CD1c-positive myeloid dendritic cell (primary cell): ENCODE results near the gene KRTAP4-5.
"Not testable (repeated sequence)": the region's sequence is repeated elsewhere in the genome, so short reads cannot be mapped to it uniquely, and the experiment has no call there.

ENCODE experiments used
- DNase-seq: peaks from one replicate; pipeline ENCODE4 v3.0.0-alpha.2; 2016; ENCODE audit errors: extremely low spot score

KRTAP4-5 gene

DNA sequence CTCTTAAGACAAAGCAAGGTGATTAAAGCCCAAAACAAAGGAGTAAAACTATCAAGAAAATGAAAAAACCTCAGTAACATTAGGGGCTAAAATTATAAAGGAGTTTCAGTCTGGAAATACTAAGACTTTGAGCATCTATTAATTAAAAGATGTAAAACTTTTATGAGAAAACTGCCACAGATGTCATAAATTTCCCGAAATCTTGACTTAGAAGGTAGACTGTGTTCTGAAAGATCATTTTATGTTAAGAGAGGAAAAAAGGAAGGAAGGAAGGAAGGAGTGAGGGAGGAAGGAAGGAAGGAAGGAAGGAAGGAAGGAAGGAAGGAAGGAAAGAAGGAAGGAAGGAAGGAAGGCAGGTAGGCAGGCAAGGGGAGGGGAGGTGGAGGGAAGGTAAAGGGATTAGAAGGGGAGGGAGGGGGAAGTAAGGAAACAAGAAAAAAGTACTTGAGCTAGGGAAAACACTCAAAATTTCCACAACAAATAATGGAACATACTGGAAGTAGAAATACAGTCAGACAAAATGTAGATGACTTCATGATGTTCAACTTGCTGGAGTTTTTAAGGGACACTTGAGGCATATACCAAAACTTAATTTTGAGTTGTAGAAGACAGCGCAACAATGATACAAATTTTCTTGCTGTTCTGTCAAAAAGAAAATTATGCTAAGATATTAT lies 2.0 kb downstream of the KRTAP4-5 start:
- DNase-seq: no peak

DNA sequence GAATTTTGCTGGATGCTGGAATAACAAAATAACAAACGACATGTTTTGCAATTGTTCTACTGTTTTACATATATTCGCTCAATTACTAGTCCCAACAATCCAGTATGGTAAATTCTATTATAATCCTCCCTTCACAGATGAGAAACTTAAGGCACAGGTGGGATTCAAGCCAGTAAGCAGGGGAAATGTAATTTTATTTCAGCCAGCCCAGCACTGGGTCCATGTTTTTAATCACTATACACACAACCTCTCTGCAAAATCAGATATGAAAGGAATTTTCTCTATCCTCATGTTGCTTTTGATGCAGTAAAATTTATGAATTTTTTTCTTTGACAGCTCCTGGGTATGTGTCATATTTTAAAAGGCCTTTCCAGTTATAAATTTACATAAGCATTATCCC lies 4.4 kb downstream of the KRTAP4-5 start:
- DNase-seq: no peak

DNA sequence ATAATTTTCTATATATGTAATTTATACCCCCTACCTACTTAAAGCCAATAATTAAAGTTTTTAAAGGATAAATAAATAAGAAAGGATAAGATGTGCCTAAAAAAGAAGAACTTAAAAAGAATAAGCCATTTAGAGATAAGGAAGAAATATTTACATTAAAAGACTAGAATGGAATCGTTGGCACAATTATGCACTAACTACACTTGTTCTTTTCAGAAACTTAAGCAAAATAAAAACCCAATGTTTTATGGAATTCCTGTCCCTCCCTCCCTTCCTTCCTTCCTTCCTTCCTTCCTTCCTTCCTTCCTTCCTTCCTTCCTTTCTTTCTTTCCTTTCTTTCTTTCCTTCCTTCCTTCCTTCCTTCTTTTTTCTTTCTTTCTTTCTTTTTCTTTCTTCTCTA lies 4.8 kb downstream of the KRTAP4-5 start:
- DNase-seq: no peak

- DNase-seq: no peak
These were observed 8.3 kb downstream of the KRTAP4-5 start for GRCh38 chr17:41141361-41141760.

GRCh38 chr17:41140360-41141131 lies 9.1 kb downstream of the KRTAP4-5 start, which contains the start of gene KRTAP4-6:
Gene KRTAP4-6 (minus strand): TSS chr17:41140544. CDS start chr17:41140487, 57 bp downstream.
- DNase-seq: peak; percentile 20

DNA sequence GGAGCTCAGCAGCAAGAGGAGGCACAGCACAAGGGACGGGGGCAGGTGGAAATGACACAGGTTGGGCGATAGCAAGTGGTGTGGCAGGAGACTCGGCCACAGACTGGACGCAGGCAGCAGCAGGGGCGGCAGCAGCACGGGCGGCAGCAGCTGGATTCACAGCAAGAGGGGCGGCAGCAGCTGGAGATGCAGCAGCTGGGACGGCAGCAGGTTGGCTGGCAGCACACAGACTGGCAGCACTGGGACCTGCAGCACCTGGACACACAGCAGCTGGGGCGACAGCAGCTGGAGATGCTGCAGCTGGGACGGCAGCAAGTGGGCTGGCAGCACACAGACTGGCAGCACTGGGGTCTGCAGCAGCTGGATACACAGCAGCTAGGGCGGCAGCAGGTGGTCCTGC lies 9.8 kb downstream of the KRTAP4-5 start:
- not testable (repeated sequence) for DNase-seq

DNA sequence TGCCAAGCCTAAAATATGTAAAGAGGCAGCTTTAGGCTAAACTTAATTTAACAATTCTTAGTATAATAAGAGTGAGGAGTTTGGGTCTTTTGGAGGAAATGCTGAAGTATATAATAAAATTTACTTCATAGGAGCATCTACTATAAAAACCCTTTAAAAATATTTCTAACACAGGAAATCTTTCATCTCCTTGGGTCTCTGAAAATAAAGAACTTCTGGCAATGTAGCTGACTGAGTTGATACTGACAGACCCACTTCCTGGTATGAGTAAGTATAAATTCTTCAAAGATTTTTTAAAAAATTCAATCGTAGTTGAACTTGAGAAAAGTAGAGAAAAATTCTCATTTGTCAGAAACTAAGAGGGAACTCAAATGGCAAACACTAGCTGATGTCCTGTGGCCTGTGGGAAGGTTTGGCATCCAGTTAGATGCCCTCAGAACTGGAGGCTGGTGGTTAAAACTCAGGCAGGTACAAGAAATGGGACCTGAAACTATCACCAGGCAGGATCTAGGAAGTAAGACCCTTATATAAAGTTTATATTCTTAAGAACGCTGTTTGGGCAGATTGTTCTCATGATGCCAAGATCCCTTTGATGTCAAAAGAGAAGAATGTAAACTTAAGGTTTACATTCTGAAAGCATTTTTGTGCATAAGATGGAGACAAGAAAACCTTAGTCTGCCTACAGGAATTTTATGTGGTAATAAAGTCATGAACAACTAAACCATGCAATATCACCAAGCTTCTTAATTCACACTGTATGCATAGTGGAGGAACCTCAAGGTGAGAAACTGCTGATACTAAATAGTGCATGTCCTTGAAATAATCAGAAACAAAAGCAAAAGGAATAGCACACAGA lies 15.5 kb downstream of the KRTAP4-5 start:
- no peak for DNase-seq

DNA sequence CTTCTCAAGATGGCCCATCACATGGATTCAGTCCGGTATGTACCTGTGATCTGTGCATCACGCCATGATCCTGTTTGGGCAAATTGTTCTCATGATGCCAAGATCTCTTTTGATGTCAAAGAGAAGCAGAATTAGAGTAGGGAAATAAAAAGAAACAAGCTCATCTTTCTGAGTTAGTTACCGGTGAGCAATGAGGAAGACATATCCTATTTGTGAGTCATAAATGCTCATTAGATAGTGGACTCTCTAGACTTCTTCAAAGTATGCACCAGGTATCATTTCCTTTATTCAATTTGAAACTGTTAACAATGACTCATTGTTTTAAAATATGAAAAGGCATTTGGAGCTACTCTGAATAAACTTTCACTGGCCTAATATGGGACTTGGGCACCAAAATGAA lies 17.6 kb downstream of the KRTAP4-5 start:
- peak; percentile 8 for DNase-seq

GRCh38 chr17:41127371-41127770 lies 22.3 kb downstream of the KRTAP4-5 start:
- no peak for DNase-seq

DNA sequence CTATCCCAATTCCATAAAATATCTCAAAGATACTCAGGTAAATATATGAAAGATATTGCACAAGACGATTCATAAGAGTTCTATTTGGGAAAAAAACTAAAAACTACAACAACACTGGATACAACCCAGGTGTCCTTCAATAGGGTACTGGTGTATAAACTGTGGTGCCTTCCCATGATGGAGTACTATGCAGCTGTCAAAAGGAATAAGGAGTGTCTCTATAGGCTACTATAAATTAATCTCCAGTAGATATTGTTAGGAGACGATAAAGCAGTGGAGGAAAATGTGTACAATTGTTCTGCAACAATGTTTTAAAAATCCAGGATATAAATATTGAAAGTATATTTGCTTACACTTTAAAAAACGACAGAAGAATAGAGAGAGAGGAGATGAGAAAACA lies 23.2 kb downstream of the KRTAP4-5 start:
- DNase-seq: no peak

DNA sequence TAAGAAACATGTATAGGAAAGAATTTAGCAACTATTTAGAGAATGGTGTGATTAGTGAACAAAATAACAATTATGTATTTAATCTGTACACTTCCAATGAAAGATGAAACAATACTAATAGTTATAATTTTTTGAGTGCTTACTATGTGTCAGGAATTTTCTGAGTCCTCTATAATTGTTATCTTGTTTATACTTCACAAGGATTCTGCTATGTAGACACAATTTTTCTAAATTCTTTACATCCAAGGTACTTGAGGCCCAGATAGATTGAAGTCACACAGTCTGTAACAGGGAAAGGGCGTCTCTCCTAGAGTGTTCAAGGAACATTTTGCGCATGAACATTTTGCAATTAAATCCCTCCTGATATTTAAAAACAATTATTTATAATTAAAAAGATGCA lies 24.6 kb downstream of the KRTAP4-5 start:
- no peak for DNase-seq

- DNase-seq: not testable (repeated sequence)
These were observed 25.6 kb downstream of the KRTAP4-5 start, which contains the start of gene KRTAP4-12 for GRCh38 chr17:41123991-41124371. Gene KRTAP4-12 (minus strand): TSS chr17:41124182. CDS start chr17:41124122, 60 bp downstream.

DNA sequence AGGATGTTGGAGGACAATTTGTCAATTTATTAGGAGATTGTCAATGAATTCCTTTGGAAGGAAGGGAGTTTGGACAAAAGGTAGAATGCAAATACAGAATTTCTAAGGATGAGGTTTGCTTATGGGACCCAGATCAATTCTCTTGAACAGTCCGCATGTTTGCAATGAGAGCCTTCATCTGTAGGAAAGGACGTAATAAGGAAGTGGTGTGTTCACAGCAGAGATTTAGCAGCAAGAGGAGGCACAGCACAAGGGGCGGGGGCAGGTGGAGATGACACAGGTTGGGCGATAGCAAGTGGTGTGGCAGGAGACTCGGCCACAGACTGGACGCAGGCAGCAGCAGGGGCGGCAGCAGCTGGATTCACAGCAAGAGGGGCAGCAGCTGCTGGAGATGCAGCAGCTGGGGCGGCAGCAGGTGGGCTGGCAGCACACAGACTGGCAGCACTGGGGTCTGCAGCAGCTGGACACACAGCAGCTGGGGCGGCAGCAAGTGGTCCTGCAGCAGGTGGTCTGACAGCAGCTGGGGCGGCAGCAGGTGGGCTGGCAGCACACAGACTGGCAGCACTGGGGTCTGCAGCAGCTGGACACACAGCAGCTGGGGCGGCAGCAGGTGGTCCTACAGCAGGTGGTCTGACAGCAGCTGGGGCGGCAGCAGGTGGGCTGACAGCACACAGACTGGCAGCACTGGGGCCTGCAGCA lies 26.2 kb downstream of the KRTAP4-5 start:
- not testable (repeated sequence) for DNase-seq

DNA sequence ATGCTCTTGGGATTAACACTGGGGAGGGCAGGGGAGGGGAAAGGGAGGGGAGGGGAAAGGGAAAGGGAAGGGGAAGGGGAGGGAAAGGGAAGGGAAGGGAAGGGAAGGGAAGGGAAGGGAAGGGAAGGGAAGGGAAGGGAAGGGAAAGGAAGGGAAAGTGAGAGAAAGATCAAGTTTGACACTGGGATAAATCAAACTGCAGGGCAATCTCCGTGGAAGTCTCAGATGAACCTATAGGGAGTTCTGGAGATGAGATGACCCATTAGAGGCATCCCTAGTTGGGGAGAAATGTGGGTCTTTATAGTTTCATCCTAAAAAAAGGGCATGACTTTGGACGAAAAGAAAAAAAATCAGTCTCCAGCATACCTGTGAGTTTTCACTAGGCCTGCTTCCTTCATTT lies 27.9 kb downstream of the KRTAP4-5 start:
- DNase-seq: no peak

DNA sequence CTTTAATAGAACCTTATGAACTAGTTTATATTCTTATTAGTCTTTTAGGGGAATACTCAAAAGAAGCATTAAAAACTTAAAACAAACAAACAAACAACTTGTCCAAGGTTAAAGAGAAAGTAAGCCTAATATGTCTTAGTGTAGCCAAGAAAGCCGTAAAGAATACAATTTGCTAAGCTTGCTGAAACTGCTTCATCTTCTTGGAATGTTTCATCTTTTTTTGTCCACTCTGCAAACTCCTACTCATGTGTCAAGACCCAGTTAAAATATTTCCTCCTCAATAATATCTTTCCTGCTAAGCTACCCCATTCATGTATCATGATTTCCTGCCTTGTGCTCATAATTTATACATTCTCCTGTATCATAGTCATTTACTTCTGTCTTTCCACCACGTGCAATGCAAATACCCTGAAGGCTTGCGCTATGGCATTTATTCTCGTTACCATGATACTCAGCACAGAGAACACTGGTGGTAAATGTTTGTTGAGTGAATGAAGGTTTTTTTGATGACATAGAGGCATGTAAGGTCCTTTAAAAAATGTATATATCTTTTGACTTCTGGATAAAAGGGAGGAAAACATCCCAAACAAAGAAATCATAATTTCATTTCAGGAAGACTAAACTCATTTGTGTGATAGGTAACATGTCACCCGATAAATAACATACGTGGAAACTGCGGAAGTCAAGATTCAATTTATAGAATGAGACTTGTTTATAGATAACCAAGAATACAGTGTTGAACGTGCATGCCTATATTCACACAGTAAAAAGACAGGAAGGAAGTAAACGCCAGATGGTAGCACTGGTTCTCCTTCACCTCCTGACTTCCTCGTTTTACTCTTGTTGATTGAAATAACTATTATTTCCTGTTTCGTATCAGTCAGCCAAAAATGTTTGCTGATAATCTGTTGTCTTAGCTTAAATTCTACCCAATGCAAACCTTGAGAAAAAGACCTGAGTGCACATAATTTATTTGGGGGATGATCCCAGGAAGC lies 29.6 kb downstream of the KRTAP4-5 start:
- peak; percentile 25 for DNase-seq

DNA sequence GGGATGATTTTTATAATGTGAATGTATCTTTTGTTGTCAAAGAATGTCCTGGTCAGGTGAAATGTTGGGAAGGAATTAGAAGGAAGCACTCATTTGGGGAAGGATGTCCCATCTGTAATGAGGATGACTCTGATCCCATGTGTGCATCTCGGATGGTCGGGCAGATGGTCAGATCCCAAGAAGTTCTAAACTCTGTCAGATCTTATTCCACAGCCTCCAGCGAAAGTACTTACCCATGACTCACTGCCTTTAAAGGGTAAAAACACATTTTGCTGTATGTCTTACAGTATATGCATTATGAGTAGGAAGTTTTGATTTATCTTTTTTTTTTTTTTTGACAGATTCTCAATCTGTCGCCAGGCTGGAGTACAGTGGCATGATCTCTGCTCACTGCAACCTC lies 30.9 kb downstream of the KRTAP4-5 start:
- DNase-seq: no peak

GRCh38 chr17:41117846-41118386 lies 31.7 kb downstream of the KRTAP4-5 start, which contains the start of gene KRTAP4-11:
Gene KRTAP4-11 (minus strand): TSS chr17:41118373. CDS start chr17:41118315, 58 bp downstream.
- not testable (repeated sequence) for DNase-seq

DNA sequence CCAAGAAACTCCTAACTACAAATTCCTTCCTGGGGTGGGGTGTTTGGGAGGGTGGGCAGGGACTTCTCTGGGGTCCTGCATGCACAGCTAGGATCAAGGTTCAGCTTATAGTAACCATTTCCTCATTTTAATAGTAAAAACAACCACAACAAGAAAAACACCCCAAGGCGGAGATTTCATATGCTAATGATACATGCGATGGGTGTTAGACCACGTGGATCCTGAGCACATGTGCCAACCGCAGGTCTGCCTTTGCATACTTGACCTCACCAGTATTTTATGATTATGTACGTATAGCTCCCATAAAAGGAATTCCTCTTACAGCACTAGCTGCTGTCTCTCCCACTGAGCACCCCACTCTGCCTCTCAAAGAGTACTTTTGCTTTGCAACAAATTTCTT lies 33.3 kb downstream of the KRTAP4-5 start:
- no peak for DNase-seq

DNA sequence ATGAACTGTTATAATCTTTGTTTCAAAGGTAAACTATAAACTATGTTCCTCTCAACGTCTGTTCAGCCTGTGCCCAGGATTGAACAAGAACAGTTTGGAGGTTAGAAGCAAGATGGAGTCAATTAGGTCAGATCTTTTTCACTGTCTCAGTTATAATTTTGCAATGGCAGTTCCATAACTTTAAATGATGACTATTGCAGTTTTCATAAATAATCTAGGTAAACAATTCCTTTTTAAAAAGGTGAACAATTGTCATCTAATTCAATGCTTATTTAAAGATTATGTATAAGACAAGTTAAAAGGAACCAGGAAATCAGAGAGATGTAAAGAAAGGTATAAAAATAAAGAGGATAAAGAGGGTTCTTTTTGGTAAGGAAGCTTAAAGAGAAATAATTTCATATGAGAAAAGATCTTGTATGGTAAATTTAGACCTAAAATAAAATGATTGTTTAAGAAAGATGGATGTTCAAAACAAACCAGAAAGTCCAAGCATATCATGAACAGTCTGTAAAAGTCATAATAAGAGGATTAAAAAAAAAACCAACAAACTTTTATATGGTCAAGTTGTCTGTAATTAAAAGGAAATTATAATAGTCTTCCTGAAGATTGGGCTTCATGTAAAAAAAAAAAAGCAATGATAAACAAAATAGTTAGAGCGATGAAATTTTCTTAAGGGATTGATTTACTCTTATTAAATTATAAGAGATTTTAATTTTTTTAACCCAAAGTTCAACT lies 38.3 kb downstream of the KRTAP4-5 start:
- DNase-seq: no peak
